NCI-H748 treated with DMSO at 0.1 percent for 48 hours (cell line): ENCODE measurements around the gene INPP5E.

Source experiments
- DNase-seq: peaks from one replicate; lab custom pipeline; 2025; lab: John Stamatoyannopoulos, UW

Gene INPP5E

GRCh38 chr9:136472640-136473353 lies 33.2 kb upstream of the INPP5E start:
- no peak for DNase-seq

- no peak for DNase-seq
Measured at GRCh38 chr9:136471802-136472487, 32.3 kb upstream of the INPP5E start.

GRCh38 chr9:136470792-136471469 lies 31.3 kb upstream of the INPP5E start:
- no peak for DNase-seq

GRCh38 chr9:136470356-136470755 lies 30.7 kb upstream of the INPP5E start:
- no peak for DNase-seq

GRCh38 chr9:136467766-136468165 lies 28.1 kb upstream of the INPP5E start:
- DNase-seq, result no peak

GRCh38 chr9:136466155-136466541 lies 26.5 kb upstream of the INPP5E start:
- no peak for DNase-seq

- no peak for DNase-seq
Measured at GRCh38 chr9:136465500-136466154, 26.0 kb upstream of the INPP5E start.

- DNase-seq, result no peak
Measured at GRCh38 chr9:136464241-136464640, 24.6 kb upstream of the INPP5E start.

GRCh38 chr9:136463578-136463977 lies 23.9 kb upstream of the INPP5E start:
- DNase-seq, result no peak

- no peak for DNase-seq
Measured at GRCh38 chr9:136462664-136463063, 23.0 kb upstream of the INPP5E start.

GRCh38 chr9:136460772-136461325 lies 21.2 kb upstream of the INPP5E start:
- no peak for DNase-seq

- no peak for DNase-seq
Measured at GRCh38 chr9:136459425-136459824, 19.8 kb upstream of the INPP5E start.

- no peak for DNase-seq
Measured at GRCh38 chr9:136457326-136457725, 17.7 kb upstream of the INPP5E start.

- no peak for DNase-seq
Measured at GRCh38 chr9:136456258-136456657, 16.6 kb upstream of the INPP5E start.

- DNase-seq, result no peak
Measured at GRCh38 chr9:136455043-136456002, 15.7 kb upstream of the INPP5E start.

GRCh38 chr9:136454026-136454796 lies 14.6 kb upstream of the INPP5E start:
- DNase-seq, result no peak

- no peak for DNase-seq
Measured at GRCh38 chr9:136453326-136453725, 13.7 kb upstream of the INPP5E start.

GRCh38 chr9:136451221-136451877 lies 11.7 kb upstream of the INPP5E start:
- no peak for DNase-seq

GRCh38 chr9:136448655-136449054 lies 9.0 kb upstream of the INPP5E start:
- no peak for DNase-seq
